ENCODE measurements around the gene MAD2L2.

The MAD2L2 gene

DNA sequence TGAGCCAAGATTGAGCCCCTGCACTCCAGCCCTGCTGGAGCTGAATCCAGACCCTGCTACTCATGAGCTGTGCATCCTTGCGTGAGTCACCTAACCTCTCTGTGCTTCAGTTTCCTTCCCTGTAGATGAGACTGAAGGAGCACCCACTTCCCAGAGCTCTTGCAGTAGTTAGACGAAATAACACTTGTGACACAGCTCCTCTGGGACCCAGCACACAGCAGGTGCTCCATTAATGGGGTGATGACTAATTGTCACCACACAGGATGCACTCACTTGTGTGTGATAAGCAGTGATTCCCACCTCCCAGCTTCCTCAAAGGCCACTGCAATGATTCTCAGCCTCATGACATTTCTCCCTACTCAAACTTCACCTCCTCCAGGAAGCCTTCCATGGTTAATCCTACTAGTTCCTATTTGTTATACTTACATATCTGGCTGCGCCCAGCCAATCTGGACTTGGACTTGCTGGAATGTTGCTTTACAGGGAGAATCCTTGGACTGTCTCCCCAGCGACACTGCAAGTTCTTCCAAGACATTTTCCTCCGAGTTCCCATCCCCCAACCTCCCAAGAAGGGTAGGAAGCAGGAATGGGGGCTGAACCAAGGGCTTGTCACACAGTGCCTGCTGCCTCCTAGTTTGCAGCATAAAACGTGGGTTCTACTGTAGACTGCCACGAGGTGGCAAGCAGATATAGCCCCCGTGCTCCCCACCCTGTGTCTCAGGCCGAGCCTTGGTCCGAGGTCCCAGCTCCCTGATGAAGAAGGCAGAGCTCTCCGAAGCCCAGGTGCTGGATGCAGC lies 27.8 kb upstream of the MAD2L2 start:
- no peaks in the 10 kb centered on the region for H3K9me3 ChIP-seq (ENCODE audit: low read length)
- H3F3A ChIP-seq (ENCODE audit: insufficient read depth, low read length), result no peaks in the 10 kb centered on the region
- no peak overlapping the region for H2AFZ ChIP-seq (ENCODE audit: low read length)
- H3K4me1 ChIP-seq (ENCODE audit: insufficient read depth, low read length, severe bottlenecking), result no peaks in the 10 kb centered on the region
- H3K4me2 ChIP-seq (ENCODE audit: low read length), result no peak overlapping the region
- no peaks in the 10 kb centered on the region for H3K9me2 ChIP-seq (ENCODE audit: low read depth, low read length)
- H3K27me3 ChIP-seq (ENCODE audit: insufficient read depth, low read length), result peaks cover 5% of the 10 kb centered on the region; the same call in 1 of the 2 replicates
- H4K20me1 ChIP-seq (ENCODE audit: insufficient read depth, low read length), result no peaks in the 10 kb centered on the region
- no peak overlapping the region for H3K4me3 ChIP-seq (ENCODE audit: low read depth, low read length, poor library complexity, severe bottlenecking)
- H3K27ac ChIP-seq (ENCODE audit: low read depth, low read length, poor library complexity, severe bottlenecking), result no peak overlapping the region
- H3K36me3 ChIP-seq (ENCODE audit: insufficient read depth, low read length), result no peaks in the 10 kb centered on the region
- no peaks in the 10 kb centered on the region for H3K79me2 ChIP-seq (ENCODE audit: insufficient read depth, low read length)
- TF ChIP-seq, protein P1, sequence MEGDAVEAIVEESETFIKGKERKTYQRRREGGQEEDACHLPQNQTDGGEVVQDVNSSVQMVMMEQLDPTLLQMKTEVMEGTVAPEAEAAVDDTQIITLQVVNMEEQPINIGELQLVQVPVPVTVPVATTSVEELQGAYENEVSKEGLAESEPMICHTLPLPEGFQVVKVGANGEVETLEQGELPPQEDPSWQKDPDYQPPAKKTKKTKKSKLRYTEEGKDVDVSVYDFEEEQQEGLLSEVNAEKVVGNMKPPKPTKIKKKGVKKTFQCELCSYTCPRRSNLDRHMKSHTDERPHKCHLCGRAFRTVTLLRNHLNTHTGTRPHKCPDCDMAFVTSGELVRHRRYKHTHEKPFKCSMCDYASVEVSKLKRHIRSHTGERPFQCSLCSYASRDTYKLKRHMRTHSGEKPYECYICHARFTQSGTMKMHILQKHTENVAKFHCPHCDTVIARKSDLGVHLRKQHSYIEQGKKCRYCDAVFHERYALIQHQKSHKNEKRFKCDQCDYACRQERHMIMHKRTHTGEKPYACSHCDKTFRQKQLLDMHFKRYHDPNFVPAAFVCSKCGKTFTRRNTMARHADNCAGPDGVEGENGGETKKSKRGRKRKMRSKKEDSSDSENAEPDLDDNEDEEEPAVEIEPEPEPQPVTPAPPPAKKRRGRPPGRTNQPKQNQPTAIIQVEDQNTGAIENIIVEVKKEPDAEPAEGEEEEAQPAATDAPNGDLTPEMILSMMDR (IDR thresholded peaks at IDR 0.05; ENCODE audit: low read length), result no peak
- TF ChIP-seq EZH2 (IDR thresholded peaks at IDR 0.05; ENCODE audit: borderline replicate concordance, low read length), result no peak
- no peak overlapping the region for H3K9ac ChIP-seq (ENCODE audit: low read length)

DNA sequence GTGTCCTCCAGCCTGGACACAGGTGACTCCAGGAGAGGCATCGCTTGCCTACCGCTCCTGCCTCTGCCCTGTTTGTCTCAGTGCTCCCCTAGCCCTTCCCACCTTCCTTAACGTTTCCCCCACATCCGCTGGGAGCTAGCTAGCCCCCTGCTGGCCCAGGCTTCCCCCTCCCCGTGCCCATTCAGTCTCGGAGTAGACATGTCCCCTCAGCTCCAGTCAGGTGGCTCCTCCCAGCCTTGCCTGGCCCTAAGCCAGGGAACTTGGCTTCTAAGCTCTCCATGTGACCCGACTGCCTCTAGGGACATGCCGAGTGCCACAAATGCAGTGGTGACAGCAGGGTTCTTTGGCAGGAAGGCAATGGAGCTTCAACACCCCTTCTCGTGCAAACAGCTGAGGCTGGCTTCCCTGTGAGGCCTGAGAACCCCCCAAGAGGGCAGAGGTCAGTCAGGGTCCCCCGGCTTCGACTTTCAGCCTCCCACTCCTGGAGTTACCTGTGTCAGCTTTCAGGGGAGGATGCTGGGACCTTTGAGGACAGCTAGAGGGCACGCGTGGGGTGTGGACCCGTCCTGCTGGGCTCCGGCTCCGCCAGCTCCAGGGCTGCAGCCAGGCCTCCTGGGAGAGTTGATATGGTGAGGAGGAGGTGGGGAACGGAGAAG lies 26.8 kb upstream of the MAD2L2 start:
- H3K4me3 ChIP-seq (ENCODE audit: low read depth, low read length, poor library complexity, severe bottlenecking), result no peak overlapping the region
- H3K27me3 ChIP-seq (ENCODE audit: insufficient read depth, low read length), result peaks cover 5% of the 10 kb centered on the region; the same call in 1 of the 2 replicates
- no peaks in the 10 kb centered on the region for H3K9me2 ChIP-seq (ENCODE audit: low read depth, low read length)
- H3K9ac ChIP-seq (ENCODE audit: low read length), result no peak overlapping the region
- no peaks in the 10 kb centered on the region for H3F3A ChIP-seq (ENCODE audit: insufficient read depth, low read length)
- H3K9me3 ChIP-seq (ENCODE audit: low read length), result no peaks in the 10 kb centered on the region
- TF ChIP-seq, protein P1 (IDR thresholded peaks at IDR 0.05; ENCODE audit: low read length), result no peak
- TF ChIP-seq EZH2 (IDR thresholded peaks at IDR 0.05; ENCODE audit: borderline replicate concordance, low read length), result no peak
- H3K79me2 ChIP-seq (ENCODE audit: insufficient read depth, low read length), result no peaks in the 10 kb centered on the region
- no peaks in the 10 kb centered on the region for H4K20me1 ChIP-seq (ENCODE audit: insufficient read depth, low read length)
- no peaks in the 10 kb centered on the region for H3K4me1 ChIP-seq (ENCODE audit: insufficient read depth, low read length, severe bottlenecking)
- no peak overlapping the region for H3K4me2 ChIP-seq (ENCODE audit: low read length)
- H3K27ac ChIP-seq (ENCODE audit: low read depth, low read length, poor library complexity, severe bottlenecking), result no peak overlapping the region
- no peak overlapping the region for H2AFZ ChIP-seq (ENCODE audit: low read length)
- H3K36me3 ChIP-seq (ENCODE audit: insufficient read depth, low read length), result no peaks in the 10 kb centered on the region

DNA sequence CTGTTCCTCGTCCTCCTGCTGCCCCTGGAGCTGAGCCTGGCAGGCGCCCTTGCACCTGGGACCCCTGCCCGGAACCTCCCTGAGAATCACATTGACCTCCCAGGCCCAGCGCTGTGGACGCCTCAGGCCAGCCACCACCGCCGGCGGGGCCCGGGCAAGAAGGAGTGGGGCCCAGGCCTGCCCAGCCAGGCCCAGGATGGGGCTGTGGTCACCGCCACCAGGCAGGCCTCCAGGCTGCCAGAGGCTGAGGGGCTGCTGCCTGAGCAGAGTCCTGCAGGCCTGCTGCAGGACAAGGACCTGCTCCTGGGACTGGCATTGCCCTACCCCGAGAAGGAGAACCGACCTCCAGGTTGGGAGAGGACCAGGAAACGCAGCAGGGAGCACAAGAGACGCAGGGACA lies 25.3 kb upstream of the MAD2L2 start:
- Histone ChIP-seq H2AFZ (ENCODE audit: low read length) (no peak overlapping the region), H3K9me2 (ENCODE audit: low read depth, low read length) (no peaks in the 10 kb centered on the region), H3K4me2 (ENCODE audit: low read length) (no peak overlapping the region), H3K27ac (ENCODE audit: low read depth, low read length, poor library complexity, severe bottlenecking) (no peak overlapping the region), H3F3A (ENCODE audit: insufficient read depth, low read length) (no peaks in the 10 kb centered on the region), H3K9me3 (ENCODE audit: low read length) (no peaks in the 10 kb centered on the region), H3K79me2 (ENCODE audit: insufficient read depth, low read length) (no peaks in the 10 kb centered on the region), H3K36me3 (ENCODE audit: insufficient read depth, low read length) (no peaks in the 10 kb centered on the region), H3K9ac (ENCODE audit: low read length) (no peak overlapping the region), H3K27me3 (ENCODE audit: insufficient read depth, low read length) (peaks cover 5% of the 10 kb centered on the region; the same call in 1 of the 2 replicates), H3K4me1 (ENCODE audit: insufficient read depth, low read length, severe bottlenecking) (no peaks in the 10 kb centered on the region), H3K4me3 (ENCODE audit: low read depth, low read length, poor library complexity, severe bottlenecking) (no peak overlapping the region), H4K20me1 (ENCODE audit: insufficient read depth, low read length) (no peaks in the 10 kb centered on the region)
- TF ChIP-seq, protein P1 (IDR thresholded peaks at IDR 0.05; ENCODE audit: low read length), result no peak
- TF ChIP-seq EZH2 (IDR thresholded peaks at IDR 0.05; ENCODE audit: borderline replicate concordance, low read length), result no peak

All from OCI-LY1 (cell line).